ENCODE results near the gene CAMK1D. TPM values are rescaled to one million over a fixed set of nuclear protein-coding genes. Genes with fewer than 3 reads are reported as not detected.
A peak's percentile ranks its signal among the peaks of the same experiment; 100 is the strongest.

CAMK1D gene
- total RNA-seq, 6 experiments from 2014 or later = 5.3 to 10.8 (median 9.5) TPM

DNA sequence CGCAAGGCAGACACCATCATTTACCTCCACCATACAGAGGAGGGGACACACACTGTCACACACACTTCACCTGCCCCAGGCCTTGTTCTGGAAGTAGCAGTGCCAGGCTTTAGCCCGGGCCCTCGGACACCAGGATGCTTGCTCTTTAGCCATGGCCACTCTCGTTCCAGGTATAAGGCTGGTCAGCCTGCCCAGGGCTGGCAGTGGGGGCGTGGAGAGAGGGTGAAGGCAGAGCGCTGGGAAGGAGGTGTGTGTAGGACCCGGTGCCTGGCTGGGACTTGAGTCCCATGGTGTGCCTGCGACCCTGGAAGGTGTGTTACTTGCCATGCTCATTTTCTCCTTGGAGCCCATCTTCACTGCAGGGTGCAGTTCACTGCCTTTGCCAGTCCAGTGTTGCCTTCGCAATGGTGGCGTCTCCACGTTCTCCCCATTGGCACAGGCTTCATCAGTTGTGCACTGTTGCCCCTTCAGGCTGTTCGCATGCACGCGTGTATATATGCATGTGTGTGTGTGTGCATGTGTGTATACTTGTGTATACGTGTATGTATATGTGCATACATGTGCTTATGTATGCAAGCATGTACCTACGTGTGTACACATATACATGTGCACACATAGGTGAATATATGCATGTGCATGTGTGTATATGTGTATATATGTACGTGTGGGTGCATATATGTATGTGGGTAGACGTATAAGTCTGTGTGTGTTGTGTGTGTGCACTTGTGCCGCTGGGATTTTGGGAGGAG lies 153.4 kb downstream of the CAMK1D start:
- H3K27ac ChIP-seq = no peak overlapping the region
- H3K9me3 ChIP-seq = no peaks in the 10 kb centered on the region
- TF ChIP-seq, protein P1, sequence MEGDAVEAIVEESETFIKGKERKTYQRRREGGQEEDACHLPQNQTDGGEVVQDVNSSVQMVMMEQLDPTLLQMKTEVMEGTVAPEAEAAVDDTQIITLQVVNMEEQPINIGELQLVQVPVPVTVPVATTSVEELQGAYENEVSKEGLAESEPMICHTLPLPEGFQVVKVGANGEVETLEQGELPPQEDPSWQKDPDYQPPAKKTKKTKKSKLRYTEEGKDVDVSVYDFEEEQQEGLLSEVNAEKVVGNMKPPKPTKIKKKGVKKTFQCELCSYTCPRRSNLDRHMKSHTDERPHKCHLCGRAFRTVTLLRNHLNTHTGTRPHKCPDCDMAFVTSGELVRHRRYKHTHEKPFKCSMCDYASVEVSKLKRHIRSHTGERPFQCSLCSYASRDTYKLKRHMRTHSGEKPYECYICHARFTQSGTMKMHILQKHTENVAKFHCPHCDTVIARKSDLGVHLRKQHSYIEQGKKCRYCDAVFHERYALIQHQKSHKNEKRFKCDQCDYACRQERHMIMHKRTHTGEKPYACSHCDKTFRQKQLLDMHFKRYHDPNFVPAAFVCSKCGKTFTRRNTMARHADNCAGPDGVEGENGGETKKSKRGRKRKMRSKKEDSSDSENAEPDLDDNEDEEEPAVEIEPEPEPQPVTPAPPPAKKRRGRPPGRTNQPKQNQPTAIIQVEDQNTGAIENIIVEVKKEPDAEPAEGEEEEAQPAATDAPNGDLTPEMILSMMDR (IDR thresholded peaks at IDR 0.05) = no peak
- TF ChIP-seq POLR2A (IDR thresholded peaks at IDR 0.05) = no peak
- H3K27me3 ChIP-seq = no peaks in the 10 kb centered on the region
- H3K36me3 ChIP-seq = no peaks in the 10 kb centered on the region
- no peak for DNase-seq
- no peak for ATAC-seq
- H3K4me1 ChIP-seq = peaks cover 0 to 19% (median 4%) of the 10 kb centered on the region in 4 donors
- 76% methylated on average over 2 of the region's 19 CpGs for WGBS (ENCODE audit: insufficient coverage, low coverage, low lambda C conversion rate, missing lambda C conversion rate)
- intact Hi-C loops (cut with DNase I) = no loop called here
- no peak overlapping the region for H3K4me3 ChIP-seq

DNA sequence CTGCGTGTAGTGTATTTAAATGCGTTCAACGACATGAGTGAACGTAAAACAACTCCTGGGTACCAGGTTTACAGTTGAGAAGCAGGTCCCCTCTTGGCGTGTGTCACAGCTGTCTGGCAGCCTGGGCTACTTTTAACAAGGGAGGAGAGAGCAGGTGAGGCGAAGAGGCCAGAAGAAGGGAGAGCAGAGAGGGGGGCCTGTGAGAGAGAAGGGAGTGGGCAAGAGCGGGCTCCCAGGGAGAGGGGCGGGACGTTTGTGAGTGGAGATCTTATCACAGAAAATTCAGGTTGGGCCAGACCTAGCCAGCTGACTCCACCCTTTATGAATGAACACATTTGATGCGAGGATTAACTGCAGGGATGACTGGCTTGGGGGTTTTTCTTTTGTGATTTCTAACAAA lies 154.0 kb downstream of the CAMK1D start:
- 92% methylated on average over 9 of the region's 10 CpGs for WGBS (ENCODE audit: insufficient coverage, low coverage, low lambda C conversion rate, missing lambda C conversion rate)
- Histone ChIP-seq H3K27me3 (no peaks in the 10 kb centered on the region), H3K4me1 (peaks cover 0 to 19% (median 4%) of the 10 kb centered on the region in 4 donors), H3K27ac (no peak overlapping the region), H3K9me3 (no peaks in the 10 kb centered on the region), H3K4me3 (no peak overlapping the region), H3K36me3 (no peaks in the 10 kb centered on the region)
- TF ChIP-seq, protein P1 (IDR thresholded peaks at IDR 0.05) = no peak
- no peak for TF ChIP-seq POLR2A (IDR thresholded peaks at IDR 0.05)
- ATAC-seq (no peak), DNase-seq (no peak)
- intact Hi-C loops (cut with DNase I) = no loop called here

DNA sequence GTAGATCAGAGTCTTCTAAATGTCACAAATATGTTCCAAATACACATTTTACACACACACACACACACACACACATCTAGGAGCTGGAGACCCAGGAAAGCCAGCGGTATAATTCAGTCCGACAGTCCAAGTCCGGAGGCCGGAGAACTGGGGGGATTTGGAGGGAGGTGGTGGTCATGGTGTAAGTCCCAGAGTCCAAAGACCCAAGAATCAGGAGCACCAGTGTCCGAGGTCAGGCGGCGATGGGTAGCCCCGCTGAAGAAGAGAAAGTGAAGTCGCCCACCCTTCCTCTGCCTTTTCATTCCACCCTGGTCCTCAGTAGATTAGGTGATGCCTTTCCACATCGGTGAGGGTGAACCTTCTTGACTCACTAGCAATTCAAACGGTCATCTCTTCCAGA lies 154.8 kb downstream of the CAMK1D start:
- intact Hi-C loops (cut with DNase I) = no loop called here
- 96% methylated on average over 7 of the region's 11 CpGs for WGBS (ENCODE audit: insufficient coverage, low coverage, low lambda C conversion rate, missing lambda C conversion rate)

DNA sequence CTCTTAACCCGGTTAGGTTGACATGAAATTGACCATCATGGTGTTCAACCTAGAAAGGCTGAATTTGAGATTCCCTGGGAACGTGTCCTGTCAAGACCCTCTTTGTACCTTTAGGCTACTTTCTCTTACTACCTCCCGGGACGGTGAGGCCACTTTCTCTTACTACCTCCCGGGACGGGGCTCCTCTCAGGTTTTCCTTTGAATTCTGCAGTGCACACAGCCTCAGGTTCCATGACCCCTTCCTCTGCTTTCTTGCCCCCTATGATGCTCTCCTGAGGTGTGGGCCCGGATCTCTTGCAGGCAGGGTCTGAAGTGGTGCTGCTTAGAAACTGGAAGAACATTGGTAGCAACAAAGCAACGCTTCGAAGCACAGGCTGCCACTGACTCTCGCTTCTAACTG lies 155.3 kb downstream of the CAMK1D start:
- DNase-seq = peak in 1 of 3 donors; percentile 23
- WGBS (ENCODE audit: insufficient coverage, low coverage, low lambda C conversion rate, missing lambda C conversion rate) = 97% methylated on average over 10 of the region's 10 CpGs

More for the DNA sequence above, 154.8 kb downstream of the CAMK1D start:
- Histone ChIP-seq H3K27ac (no peak overlapping the region), H3K4me3 (no peak overlapping the region), H3K27me3 (no peaks in the 10 kb centered on the region), H3K4me1 (peaks cover 0 to 18% (median 4%) of the 10 kb centered on the region in 4 donors), H3K9me3 (no peaks in the 10 kb centered on the region), H3K36me3 (no peaks in the 10 kb centered on the region)
- TF ChIP-seq POLR2A (IDR thresholded peaks at IDR 0.05) = no peak
- TF ChIP-seq, protein P1 (IDR thresholded peaks at IDR 0.05) = no peak
- ATAC-seq = no peak
- peak in 1 of 3 donors; percentile 37 for DNase-seq

More for the DNA sequence above, 155.3 kb downstream of the CAMK1D start:
- no peak overlapping the region for H3K4me3 ChIP-seq
- intact Hi-C loops (cut with DNase I) = no loop called here
- no peaks in the 10 kb centered on the region for H3K9me3 ChIP-seq
- peaks cover 0 to 13% (median 4%) of the 10 kb centered on the region in 4 donors for H3K4me1 ChIP-seq
- H3K36me3 ChIP-seq = no peaks in the 10 kb centered on the region
- H3K27ac ChIP-seq = no peak overlapping the region
- no peak for TF ChIP-seq POLR2A (IDR thresholded peaks at IDR 0.05)
- TF ChIP-seq, protein P1 (IDR thresholded peaks at IDR 0.05) = no peak
- ATAC-seq = no peak
- H3K27me3 ChIP-seq = no peaks in the 10 kb centered on the region

Measured in right lobe of liver (tissue), 6 donors.